ENCODE measurements around the gene HOXD3.

Gene HOXD3

DNA sequence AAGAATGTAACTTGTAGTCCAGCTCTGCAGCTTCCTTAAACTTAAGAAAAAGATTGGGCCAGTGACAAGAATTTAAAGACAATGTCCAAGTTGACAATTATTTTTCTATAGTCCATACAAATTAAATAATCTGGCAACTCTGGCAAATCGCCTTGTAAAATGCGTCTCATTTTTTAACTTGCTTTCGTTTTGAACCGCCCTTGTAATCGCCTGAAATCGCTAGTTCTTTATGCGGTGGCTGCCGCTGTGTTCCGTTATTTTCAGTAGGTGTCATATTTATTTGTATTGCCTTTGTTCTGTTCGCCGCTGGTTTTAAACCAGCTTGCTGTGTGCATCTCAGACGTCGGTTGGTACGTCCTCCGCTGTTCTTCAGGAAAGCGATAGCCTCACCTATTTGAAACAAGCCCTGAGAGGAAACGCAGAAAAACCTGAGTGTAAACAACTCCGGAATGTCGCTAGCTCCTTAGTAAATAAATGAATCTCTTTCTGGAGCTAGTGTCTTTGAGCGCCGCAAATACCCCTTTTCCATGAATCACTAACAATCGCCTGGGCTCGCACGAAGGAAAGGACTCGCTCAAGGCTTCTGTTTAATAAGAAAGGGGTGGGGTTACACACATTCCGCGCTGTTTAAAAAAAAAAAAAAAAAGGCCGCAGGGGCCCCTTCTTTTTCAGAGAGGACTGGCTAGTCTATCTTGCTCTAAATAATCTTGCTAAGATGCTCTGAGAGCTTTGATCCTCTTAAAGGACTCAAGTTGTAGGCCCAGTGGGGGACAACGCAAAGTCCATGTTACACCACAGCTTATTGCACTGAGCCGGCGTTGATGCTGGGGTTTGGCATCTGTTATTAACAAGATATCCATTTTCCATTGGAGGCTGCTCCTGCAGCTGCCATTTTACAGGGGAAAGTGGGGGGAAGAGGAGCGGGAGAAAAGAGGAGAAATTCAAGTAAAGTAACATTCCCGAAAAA is 24.6 kb upstream of the HOXD3 start:
- DNase-seq (ENCODE audit: low read depth), result no peak

DNA sequence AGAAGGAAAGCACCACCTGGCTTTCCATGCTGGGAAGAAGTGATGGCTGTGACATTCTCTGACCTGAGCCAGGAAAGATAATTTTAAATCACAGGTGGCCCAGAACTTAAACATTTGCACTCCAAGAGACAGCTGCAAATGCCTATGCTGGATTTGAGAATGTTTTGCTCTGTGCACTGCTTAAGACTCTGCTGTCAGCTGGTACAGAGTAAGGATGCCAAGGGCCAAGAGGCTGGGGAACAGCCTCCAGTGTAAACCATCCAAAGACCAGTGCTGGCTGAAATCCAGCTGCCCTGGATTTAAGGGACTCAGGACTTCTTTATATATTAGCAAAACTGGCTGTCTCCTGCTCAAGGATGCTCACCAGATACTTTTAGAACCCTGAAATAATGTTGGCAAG is 23.7 kb upstream of the HOXD3 start:
- no peak for DNase-seq (ENCODE audit: low read depth)

DNA sequence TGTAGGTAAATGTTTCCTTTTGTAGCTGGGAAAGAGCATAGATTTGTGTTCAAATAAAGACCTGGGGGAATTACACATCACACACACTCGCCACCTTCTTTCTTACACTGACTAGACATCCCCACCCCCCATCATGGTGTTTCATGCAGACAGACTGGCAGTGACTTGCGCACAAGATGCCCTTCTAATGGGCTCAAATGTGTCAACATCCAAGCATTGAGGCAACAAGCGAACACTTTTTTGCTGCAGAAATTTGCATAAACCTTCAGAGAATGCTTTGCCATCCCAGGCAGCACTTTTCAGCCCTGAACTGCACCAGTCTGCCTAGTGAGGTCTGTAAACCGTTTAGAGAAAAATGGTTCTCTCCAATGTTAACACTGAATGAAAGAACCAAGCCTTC is 23.1 kb upstream of the HOXD3 start:
- DNase-seq (ENCODE audit: low read depth), result no peak

DNA sequence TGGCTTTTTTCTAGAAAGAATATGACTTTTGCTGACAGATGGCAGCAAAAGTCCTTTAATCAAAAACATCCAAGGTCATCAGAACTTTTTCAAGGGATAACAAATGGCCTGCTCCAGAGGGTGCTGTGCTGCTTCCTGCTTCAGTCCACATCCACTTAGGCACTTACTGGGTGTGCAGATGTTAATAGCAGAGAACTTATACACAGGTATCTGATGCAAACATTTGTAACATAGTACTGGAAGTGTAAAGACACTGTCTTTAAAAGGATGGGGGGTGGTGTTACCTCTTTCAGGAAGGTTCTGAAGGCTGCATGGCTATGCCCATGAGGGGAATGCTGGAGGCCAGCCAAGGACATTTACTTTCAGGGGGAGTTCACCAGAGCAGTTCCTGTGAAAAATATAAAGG is 22.1 kb upstream of the HOXD3 start:
- DNase-seq (ENCODE audit: low read depth), result no peak

DNA sequence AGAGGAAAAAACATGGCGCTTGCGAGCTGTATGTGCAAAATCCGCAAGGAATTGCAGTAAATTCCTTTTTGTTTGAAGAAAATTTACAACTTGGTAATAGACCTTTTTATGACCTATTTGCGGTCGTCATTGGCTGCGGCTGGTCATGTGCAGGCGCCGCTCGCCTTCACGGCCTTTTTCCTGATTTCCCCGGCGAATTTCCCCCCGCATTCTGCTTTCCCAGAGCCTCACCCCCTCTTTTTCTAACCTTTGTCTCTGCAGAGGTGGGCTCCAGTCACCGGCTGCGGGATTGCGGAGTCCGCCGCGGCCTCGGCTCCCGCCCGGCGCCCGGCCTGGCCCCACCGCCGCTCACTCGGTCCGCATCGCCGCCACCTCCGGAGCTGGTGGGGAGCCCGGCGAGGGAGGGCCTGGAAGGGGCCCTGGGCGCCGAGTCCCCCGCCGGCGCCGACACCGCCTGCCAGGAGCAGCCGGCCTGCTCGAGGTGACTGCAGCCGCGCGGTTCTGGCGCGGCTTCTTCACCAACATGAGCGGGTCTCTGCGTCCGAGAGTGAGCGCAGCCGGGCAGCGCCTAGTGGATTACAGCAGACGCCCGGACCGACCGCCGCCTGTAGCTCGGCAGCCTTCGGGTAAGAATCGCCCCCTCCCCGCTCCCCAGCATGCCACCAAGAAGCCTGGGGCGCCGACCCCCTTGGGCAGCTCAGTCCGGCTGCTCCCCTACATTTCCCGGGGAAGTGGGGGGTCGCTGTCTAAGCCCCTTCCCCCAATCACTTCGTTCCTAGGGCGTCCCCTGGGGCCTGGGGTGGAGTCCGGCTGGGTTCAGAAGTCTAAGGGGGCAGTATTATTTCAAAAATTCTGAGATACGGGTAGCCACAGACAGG is 20.5 kb upstream of the HOXD3 start:
- DNase-seq (ENCODE audit: low read depth), result no peak

DNA sequence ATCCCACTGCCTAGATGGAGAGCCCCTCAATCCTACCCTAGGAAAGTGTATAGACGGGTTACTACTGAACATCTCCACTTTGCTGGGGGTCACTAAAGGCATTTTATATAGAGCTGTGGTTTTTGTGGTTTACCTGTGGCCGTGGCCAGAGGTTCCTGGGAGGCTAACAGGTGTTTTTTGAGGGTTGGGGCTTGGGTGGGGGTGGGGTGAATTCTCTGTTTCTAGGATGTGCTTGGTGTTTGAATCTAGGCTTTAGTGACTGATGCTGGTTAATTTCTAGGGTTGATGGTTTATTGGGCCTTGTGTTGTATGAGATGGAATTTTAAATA is 19.9 kb upstream of the HOXD3 start:
- DNase-seq (ENCODE audit: low read depth), result no peak

DNA sequence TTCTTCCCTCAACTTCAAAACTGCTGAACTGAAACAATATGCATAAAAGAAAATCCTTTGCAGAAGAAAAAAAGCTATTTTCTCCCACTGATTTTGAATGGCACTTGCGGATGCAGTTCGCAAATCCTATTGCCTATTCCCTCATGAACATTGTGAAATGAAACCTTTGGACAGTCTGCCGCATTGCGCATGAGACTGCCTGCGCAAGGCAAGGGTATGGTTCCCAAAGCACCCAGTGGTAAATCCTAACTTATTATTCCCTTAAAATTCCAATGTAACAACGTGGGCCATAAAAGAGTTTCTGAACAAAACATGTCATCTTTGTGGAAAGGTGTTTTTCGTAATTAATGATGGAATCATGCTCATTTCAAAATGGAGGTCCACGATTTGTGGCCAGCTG is 19.2 kb upstream of the HOXD3 start:
- no peak for DNase-seq (ENCODE audit: low read depth)

DNA sequence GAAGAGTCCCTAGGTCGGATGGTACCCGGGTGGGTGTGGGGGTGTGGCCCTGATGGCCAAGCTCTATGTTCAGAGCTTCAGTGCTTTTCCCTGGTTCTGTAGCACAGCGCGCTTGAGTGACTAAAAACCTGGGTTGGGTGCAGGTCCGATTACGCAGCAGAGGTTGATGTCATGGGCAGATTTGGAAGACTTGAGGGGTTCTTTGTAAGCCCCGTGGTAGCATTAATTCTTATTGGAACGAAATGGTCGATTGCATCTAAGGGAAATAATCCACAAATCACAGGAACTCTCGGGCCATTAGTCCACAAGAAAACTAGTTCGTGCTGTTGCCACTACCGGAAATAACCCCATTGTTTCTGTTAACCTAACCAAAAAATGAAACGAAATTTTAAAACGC is 18.6 kb upstream of the HOXD3 start:
- DNase-seq (ENCODE audit: low read depth), result no peak

GRCh38 chr2:176138923-176139660 is 18.0 kb upstream of the HOXD3 start:
- no peak for DNase-seq (ENCODE audit: low read depth)

DNA sequence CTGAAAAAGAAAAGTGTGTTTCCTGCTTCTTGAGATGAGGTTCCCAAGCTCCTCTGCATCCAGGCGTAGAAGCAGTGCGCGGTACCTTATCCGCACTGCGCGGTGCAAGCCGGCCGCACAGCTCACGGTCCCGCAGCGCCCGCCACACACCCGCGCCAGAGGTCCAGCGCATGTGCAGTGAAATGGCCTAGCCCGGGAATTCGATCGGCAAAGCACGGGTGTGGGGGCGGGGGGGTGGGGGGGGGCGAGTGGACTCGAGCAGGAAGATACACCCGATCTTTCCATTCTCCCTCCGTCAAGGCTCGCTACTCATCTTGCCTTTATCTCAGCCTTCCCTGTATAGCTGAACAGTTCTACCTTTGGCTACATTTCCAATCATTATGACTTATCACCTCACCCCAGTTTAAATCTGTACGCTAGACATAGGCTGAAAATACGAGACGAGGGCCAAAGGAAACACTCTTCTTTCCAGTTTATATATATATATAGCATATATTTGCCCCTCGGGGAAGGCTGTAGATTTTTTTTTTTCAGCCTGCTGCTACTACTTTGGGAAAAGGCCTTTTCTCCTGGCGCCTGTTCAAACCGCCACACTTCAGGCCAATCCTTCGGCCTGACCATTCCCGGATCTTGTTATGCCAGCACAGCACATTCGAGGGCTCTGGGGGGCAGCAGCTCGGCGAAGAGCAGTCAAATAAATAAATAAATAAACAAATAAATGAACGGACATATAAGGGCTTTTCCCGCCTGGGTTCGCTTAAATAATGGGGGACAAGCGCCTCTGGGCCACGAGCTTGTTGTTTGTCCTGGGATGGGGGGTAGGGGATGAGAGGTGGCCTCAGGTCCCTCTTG is 17.2 kb upstream of the HOXD3 start:
- no peak for DNase-seq (ENCODE audit: low read depth)

GRCh38 chr2:176140513-176141317 is 16.4 kb upstream of the HOXD3 start:
- peak; percentile 18 for DNase-seq (ENCODE audit: low read depth)

- no peak for DNase-seq (ENCODE audit: low read depth)
These were observed 14.8 kb upstream of the HOXD3 start for GRCh38 chr2:176142281-176142680.

DNA sequence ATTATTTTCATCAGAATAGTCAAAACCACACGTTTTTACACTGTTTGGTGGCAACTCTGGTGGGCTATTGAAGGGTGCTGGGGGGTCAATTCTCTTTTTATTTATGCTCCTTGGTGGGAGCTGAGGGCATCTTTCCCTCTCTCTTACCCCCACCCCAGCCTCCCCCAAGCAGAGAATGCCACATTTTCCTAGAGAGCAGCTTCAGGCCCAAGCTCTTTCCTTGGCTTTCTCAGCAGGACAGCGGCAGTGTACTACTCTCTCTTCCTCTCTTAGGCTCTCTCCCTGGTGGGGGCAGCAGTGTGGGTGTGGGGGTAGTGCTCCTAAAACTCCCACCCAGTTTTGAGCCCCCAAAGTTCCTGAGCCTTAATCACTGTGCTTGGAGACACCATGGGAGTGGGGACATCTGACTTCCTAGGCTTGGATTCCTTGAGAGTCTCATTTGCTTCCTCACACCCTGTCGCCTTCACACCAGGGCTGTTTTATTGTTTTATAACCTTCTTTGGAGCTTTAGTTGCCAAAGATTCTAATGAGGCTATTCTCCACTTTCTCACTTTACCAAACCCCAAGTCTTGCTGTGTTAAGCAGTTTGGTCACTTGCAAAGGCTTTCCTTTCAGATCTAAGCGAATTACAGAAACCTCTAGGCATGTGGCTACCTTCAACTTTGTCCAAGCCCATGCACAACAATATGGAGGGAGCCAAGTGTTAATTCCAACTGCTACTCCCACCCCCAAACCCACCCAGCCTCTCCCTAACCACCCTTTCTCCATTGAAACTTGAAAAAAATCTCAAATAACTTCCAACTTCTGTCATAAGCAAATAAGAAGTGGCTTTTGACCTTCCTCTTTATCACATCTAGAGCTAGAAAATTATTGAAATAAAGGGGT is 11.8 kb upstream of the HOXD3 start:
- DNase-seq (ENCODE audit: low read depth), result no peak

GRCh38 chr2:176146101-176146500 is 11.0 kb upstream of the HOXD3 start:
- DNase-seq (ENCODE audit: low read depth), result no peak

DNA sequence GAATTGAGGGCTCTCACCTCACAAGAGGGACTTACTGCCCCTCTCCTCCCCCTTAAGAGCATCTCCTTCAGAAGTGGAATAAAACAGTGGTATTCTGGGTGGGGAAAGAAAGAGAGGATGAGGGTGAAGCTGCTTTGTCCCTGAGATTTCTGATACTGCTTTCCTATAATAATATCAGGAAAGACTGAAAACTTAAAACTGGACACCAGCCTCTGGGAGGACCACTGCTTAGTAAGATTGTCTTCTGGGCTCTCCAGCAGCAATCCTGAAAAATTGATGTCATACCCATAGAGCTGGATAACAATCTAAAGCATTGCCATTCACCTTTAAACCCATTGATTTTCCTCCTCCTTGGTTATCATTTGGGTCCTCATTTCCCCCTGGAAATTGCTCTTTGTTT is 10.5 kb upstream of the HOXD3 start:
- no peak for DNase-seq (ENCODE audit: low read depth)

GRCh38 chr2:176147210-176147799 is 9.8 kb upstream of the HOXD3 start:
- DNase-seq (ENCODE audit: low read depth), result no peak

DNA sequence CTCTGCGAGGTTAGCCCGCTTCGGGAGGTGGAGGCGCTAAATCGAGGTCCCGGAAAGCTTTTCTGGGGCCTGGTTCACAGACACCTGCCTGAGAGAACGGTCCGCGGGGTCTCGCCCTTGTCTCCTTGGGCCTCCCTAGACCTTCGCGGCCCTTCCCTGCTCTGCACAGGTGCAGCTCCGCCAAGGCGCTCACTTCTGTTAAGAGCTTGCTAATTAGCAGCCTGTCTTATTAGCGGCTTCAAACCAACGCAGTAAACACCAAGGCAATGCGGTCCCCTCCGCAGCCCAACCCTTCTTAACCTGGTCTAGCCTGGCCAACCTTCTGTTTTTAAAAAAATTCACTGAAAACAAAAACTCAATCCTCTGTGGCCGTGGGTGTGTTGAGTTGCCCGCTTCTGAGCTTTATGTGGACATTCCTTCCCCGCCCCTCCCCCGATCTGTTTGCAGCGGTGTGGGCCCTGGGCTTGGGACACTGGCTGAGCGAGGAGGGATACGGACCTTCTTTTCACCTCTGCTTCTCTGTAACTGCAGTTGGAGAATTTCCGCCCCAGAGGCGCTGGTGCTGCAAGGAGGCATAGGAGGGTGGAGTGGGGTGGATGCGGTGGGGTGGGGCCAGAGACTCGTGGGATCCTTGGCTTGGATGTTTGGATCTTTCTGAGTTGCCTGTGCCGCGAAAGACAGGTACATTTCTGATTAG is 9.2 kb upstream of the HOXD3 start:
- no peak for DNase-seq (ENCODE audit: low read depth)

DNA sequence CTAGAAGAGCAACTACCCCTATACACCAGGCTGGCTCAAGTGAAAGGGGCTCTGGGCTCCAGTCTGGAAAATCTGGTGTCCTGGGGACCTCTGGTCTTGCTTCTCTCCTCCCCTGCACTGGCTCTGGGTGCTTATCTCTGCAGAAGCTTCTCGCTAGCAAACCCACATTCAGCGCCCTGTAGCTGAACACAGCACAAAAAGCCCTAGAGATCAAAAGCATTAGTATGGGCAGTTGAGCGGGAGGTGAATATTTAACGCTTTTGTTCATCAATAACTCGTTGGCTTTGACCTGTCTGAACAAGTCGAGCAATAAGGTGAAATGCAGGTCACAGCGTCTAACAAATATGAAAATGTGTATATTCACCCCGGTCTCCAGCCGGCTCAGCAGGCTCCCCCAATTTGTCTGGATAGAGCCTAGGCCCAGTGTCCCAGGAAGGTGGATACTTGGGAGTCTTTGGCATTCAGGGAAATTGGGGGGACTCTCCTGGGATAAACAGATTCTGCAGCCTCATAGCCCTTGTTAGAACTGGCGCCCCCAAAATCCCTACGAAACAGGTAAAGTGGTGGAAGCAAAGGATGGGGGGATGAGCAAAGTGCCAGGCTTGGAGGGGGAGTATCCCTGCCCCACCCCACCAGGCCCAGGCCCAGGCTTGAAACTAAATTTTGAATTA is 8.2 kb upstream of the HOXD3 start:
- no peak for DNase-seq (ENCODE audit: low read depth)
